ENCODE results near the gene NARS2.
A peak's percentile ranks its signal among the peaks of the same experiment; 100 is the strongest.

Gene NARS2

GRCh38 chr11:78432058-78432515 lies 142.6 kb downstream of the NARS2 start:
- no peaks in the 10 kb centered on the region for H3K9me3 ChIP-seq
- H3K4me1 ChIP-seq: peaks cover 52% of the 10 kb centered on the region
- H3K36me3 ChIP-seq: peaks cover 7% of the 10 kb centered on the region
- H4K20me1 ChIP-seq: no peaks in the 10 kb centered on the region
- TF ChIP-seq Cebpa-rat (IDR thresholded peaks at IDR 0.05): no peak
- 0 out of 2 replicates have a peak overlapping the region, but pooled peaks have one; percentile 18 for H3K27ac ChIP-seq
- H3K27me3 ChIP-seq: no peaks in the 10 kb centered on the region
- H3K4me2 ChIP-seq: peak overlapping the region; percentile 8; the same call in 1 of the 2 replicates
- no peak overlapping the region for H3K4me3 ChIP-seq
- no peak overlapping the region for H3K9ac ChIP-seq

DNA sequence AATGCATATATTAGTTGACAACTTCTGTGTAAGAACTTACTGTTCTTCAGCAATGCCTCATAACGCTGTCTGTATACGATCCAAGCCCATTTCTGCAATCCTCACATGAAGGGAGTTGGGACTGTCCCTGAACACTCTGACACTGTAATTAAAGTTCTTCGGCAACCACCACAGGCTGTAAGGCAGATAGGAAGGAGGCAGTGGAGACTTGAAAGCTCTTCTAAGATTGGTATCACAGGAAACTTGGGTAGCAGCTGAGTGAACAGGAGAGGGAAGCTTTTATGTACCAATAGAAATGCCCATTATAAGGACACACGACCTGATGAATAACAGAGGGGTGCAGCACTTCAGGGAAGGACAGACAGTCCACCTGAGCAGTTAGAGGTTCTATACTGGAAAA lies 145.0 kb downstream of the NARS2 start:
- H3K4me2 ChIP-seq: peak overlapping the region; percentile 81
- TF ChIP-seq Cebpa-rat (IDR thresholded peaks at IDR 0.05): no peak
- no peaks in the 10 kb centered on the region for H3K9me3 ChIP-seq

GRCh38 chr11:78429209-78429608 lies 145.5 kb downstream of the NARS2 start:
- peak overlapping the region; percentile 53 for H3K4me3 ChIP-seq
- peak overlapping the region; percentile 81 for H3K4me2 ChIP-seq
- no peak for TF ChIP-seq Cebpa-rat (IDR thresholded peaks at IDR 0.05)
- peak overlapping the region; percentile 91 for H3K27ac ChIP-seq
- peak overlapping the region; percentile 66 for H3K9ac ChIP-seq
- peaks cover 80% of the 10 kb centered on the region for H3K4me1 ChIP-seq
- no peaks in the 10 kb centered on the region for H3K36me3 ChIP-seq
- no peaks in the 10 kb centered on the region for H3K27me3 ChIP-seq
- no peaks in the 10 kb centered on the region for H3K9me3 ChIP-seq
- no peaks in the 10 kb centered on the region for H4K20me1 ChIP-seq

More for the DNA sequence above, 145.0 kb downstream of the NARS2 start:
- Histone ChIP-seq H4K20me1 (no peaks in the 10 kb centered on the region), H3K9ac (peak overlapping the region; percentile 66), H3K36me3 (no peaks in the 10 kb centered on the region), H3K27me3 (no peaks in the 10 kb centered on the region), H3K27ac (peak overlapping the region; percentile 91), H3K4me1 (peaks cover 75% of the 10 kb centered on the region), H3K4me3 (peak overlapping the region; percentile 53)

DNA sequence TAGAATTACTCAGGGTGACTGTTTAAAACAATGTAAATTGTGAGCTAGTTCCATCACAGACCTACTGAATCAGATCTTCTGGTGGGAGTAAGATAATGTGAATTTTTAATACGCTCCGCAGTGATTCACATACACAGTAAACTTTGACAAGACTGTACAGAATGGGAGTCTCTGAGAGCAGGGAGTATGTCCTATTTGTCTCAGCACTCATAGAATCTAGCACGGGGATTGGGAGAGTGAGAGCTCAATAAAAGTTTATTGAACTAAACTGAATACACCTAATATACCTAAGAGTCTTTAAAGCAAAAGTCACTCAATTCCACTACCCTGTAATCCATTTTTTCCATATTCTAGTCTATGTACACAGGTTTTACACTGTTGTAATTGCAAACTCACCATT lies 145.9 kb downstream of the NARS2 start:
- H3K4me2 ChIP-seq: peak overlapping the region; percentile 81
- peaks cover 84% of the 10 kb centered on the region for H3K4me1 ChIP-seq
- TF ChIP-seq Cebpa-rat (IDR thresholded peaks at IDR 0.05): no peak

GRCh38 chr11:78428266-78428636 lies 146.4 kb downstream of the NARS2 start:
- Histone ChIP-seq H3K27ac (peak overlapping the region; percentile 91), H3K36me3 (no peaks in the 10 kb centered on the region), H3K4me2 (peak overlapping the region; percentile 81), H4K20me1 (no peaks in the 10 kb centered on the region), H3K27me3 (no peaks in the 10 kb centered on the region), H3K9ac (peak overlapping the region; percentile 79), H3K4me1 (peaks cover 89% of the 10 kb centered on the region), H3K9me3 (no peaks in the 10 kb centered on the region), H3K4me3 (peak overlapping the region; percentile 53)
- no peak for TF ChIP-seq Cebpa-rat (IDR thresholded peaks at IDR 0.05)

More for the DNA sequence above, 145.9 kb downstream of the NARS2 start:
- peak overlapping the region; percentile 91 for H3K27ac ChIP-seq
- H3K27me3 ChIP-seq: no peaks in the 10 kb centered on the region
- H3K36me3 ChIP-seq: no peaks in the 10 kb centered on the region
- H4K20me1 ChIP-seq: no peaks in the 10 kb centered on the region
- peak overlapping the region; percentile 79 for H3K9ac ChIP-seq
- peak overlapping the region; percentile 53 for H3K4me3 ChIP-seq
- H3K9me3 ChIP-seq: no peaks in the 10 kb centered on the region

GRCh38 chr11:78427615-78428265 lies 146.9 kb downstream of the NARS2 start:
- no peak for TF ChIP-seq Cebpa-rat (IDR thresholded peaks at IDR 0.05)
- Histone ChIP-seq H3K36me3 (no peaks in the 10 kb centered on the region), H3K4me2 (peak overlapping the region; percentile 81), H3K4me3 (peak overlapping the region; percentile 53), H3K9ac (peak overlapping the region; percentile 79), H4K20me1 (no peaks in the 10 kb centered on the region), H3K9me3 (no peaks in the 10 kb centered on the region), H3K27ac (peak overlapping the region; percentile 91), H3K27me3 (no peaks in the 10 kb centered on the region), H3K4me1 (peaks cover 94% of the 10 kb centered on the region)

- TF ChIP-seq Cebpa-rat (IDR thresholded peaks at IDR 0.05): no peak
- no peaks in the 10 kb centered on the region for H3K27me3 ChIP-seq
- H4K20me1 ChIP-seq: no peaks in the 10 kb centered on the region
- H3K27ac ChIP-seq: peak overlapping the region; percentile 91
- peaks cover 97% of the 10 kb centered on the region for H3K4me1 ChIP-seq
- H3K36me3 ChIP-seq: no peaks in the 10 kb centered on the region
- peak overlapping the region; percentile 81 for H3K4me2 ChIP-seq
- no peak overlapping the region for H3K9ac ChIP-seq
- no peak overlapping the region; the same call in 1 of the 2 replicates for H3K4me3 ChIP-seq
- no peaks in the 10 kb centered on the region for H3K9me3 ChIP-seq
These were observed 147.8 kb downstream of the NARS2 start for GRCh38 chr11:78426845-78427244.

GRCh38 chr11:78425399-78426070 lies 149.1 kb downstream of the NARS2 start:
- peaks cover 99% of the 10 kb centered on the region for H3K4me1 ChIP-seq
- peak overlapping the region; percentile 81 for H3K4me2 ChIP-seq

DNA sequence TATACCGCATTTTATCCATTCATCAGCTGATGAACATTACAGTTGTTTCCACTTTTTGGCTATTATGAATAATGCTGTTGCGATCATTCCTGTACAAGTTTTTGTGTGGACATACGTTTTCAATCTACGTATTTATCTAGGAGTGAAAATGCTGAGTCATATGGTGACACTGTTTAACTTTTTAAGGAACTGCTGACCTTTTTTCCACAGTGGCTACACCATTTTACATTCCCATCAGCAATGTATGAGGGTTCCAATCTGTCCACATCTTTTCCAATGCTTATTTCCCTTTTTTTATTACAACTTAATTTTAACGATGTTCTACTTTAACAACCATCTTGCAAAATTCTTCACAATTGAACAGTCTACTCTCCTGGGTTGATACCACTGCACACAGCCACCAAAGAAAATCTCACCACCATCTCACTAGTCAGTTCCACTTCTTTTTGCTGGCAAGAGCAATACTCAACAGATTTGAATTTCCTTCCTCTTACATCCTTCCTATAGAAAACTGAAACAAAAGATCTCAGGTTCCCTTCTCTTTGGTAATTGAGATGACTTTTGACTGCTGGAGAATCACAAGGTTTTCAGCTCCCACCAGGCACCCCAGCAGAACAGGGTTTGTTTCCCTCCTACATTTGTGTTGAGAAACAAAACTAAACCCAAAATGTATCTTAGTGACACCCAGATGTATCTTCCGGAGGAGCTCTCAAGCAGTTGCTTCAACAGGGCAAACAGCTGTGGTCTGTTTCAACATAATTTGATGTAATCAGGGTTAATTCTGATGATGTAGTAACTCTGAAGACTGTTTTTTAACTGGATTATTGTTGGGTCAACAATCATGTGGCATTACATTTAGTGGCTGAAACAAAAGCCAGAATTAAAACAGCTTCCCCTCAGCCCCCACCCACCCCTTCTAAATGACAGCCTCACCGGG lies 150.1 kb downstream of the NARS2 start:
- peak; percentile 56; the same call in 1 of the 2 replicates for TF ChIP-seq Cebpa-rat (IDR thresholded peaks at IDR 0.05)
- no peaks in the 10 kb centered on the region for H3K9me3 ChIP-seq
- H3K4me2 ChIP-seq: peak overlapping the region; percentile 81
- H3K27me3 ChIP-seq: no peaks in the 10 kb centered on the region
- H3K4me1 ChIP-seq: peaks cover 99% of the 10 kb centered on the region
- peak overlapping the region; percentile 75 for H3K9ac ChIP-seq
- peak overlapping the region; percentile 8; the same call in 1 of the 2 replicates for H3K4me3 ChIP-seq
- no peaks in the 10 kb centered on the region for H4K20me1 ChIP-seq
- H3K36me3 ChIP-seq: no peaks in the 10 kb centered on the region
- peak overlapping the region; percentile 91 for H3K27ac ChIP-seq

More at GRCh38 chr11:78425399-78426070, 149.1 kb downstream of the NARS2 start:
- no peaks in the 10 kb centered on the region for H3K27me3 ChIP-seq
- no peaks in the 10 kb centered on the region for H4K20me1 ChIP-seq
- H3K9me3 ChIP-seq: no peaks in the 10 kb centered on the region
- H3K36me3 ChIP-seq: no peaks in the 10 kb centered on the region
- no peak overlapping the region for H3K4me3 ChIP-seq
- TF ChIP-seq Cebpa-rat (IDR thresholded peaks at IDR 0.05): no peak
- peak overlapping the region; percentile 91 for H3K27ac ChIP-seq
- H3K9ac ChIP-seq: peak overlapping the region; percentile 75; the same call in 1 of the 2 replicates

Data from BLaER1 (cell line).